ENCODE data around the gene LCN12. TPM values are rescaled to one million over a fixed set of nuclear protein-coding genes. Genes with fewer than 3 reads are reported as not detected.
A peak's percentile ranks its signal among the peaks of the same experiment; 100 is the strongest.

LCN12 gene
- total RNA-seq, 1 donor from 2014 or later = 1.5 TPM

DNA sequence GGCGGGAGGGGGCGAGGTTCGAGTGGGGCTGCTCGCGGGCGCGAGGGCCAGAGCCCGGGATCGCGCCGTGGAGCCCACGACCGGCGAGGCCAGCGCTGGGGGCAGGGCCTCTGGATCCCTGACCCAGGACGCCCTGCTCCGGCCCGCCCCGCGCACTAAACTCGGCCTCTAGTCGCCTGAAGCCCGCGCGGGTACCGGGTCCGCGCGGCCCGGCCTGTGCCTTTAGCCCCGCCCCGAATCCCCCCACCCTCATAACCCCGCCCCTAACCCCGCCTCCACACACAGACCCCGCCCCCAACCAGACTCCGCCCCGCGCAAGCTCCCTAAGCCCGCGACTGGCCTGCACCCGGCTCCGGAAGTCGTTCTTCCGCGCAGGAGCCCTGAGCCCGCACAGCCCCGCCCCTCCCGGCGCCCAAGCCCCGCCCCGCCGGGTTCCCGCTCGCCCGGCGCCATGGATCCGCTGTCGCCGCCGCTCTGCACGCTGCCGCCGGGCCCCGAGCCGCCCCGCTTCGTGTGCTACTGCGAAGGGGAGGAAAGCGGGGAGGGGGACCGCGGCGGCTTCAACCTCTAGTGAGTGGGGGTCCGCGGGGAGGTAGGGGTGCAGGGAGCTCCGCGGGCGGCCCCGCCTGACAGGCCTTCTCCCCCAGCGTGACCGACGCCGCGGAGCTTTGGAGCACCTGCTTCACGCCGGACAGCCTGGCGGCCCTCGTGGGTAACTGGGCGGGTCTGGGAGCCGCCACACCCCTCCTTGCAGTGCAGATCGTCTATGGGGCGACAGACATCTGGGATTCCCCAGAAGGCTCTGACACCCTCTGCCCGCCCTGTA lies 40.1 kb downstream of the LCN12 start, which contains the start of gene PAXX:
Gene PAXX, plus strand, starts transcription at position 430 of the 826 bp plus-strand sequence. Its CDS starts 22 bp downstream, at position 452.
- no peak for TF ChIP-seq CTCF (IDR thresholded peaks at IDR 0.05; ENCODE audit: unreplicated experiment)
- peak; percentile 90 for DNase-seq (ENCODE audit: low spot score)
- H3K4me1 Mint-ChIP-seq (ENCODE audit: unreplicated experiment) = no peaks in the 10 kb centered on the region
- peaks cover 9% of the 10 kb centered on the region for H3K27me3 Mint-ChIP-seq (ENCODE audit: unreplicated experiment)
- H3K27ac Mint-ChIP-seq (ENCODE audit: unreplicated experiment) = peak within 1 kb of the TSS; percentile 24
- H3K9me3 Mint-ChIP-seq (ENCODE audit: unreplicated experiment) = no peaks in the 10 kb centered on the region
- peaks cover 9% of the 10 kb centered on the region for H3K36me3 Mint-ChIP-seq (ENCODE audit: low read depth, unreplicated experiment)
- no peak within 1 kb of the TSS for H3K4me3 Mint-ChIP-seq (ENCODE audit: unreplicated experiment)

DNA sequence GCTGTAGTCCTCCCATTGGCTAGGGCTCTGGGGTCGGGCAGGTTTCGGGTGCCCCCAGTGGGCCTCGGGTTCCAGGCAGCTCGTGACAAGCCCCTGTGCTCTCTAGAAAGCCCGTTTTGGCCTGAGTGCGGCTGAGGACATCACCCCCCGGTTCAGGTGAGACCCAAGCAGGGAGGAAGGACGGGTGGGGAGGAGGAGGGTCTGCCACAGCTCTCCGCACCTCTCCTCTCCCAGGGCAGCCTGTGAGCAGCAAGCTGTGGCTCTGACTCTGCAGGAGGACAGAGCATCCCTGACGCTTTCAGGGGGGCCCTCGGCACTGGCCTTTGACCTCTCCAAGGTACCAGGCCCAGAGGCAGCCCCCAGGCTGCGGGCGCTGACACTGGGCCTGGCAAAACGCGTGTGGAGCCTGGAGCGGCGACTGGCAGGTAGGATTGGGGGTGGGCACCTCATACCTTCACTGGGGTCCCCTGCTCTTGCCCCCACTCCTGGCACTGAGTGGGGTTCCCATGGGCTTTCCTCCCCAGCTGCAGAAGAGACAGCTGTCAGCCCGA lies 40.8 kb downstream of the LCN12 start:
- DNase-seq (ENCODE audit: low spot score) = no peak
- H3K9me3 Mint-ChIP-seq (ENCODE audit: unreplicated experiment) = no peaks in the 10 kb centered on the region
- TF ChIP-seq CTCF (IDR thresholded peaks at IDR 0.05; ENCODE audit: unreplicated experiment) = no peak
- H3K27ac Mint-ChIP-seq (ENCODE audit: unreplicated experiment) = peak overlapping the region; percentile 24
- H3K27me3 Mint-ChIP-seq (ENCODE audit: unreplicated experiment) = peaks cover 12% of the 10 kb centered on the region
- peaks cover 4% of the 10 kb centered on the region for H3K4me1 Mint-ChIP-seq (ENCODE audit: unreplicated experiment)
- peaks cover 12% of the 10 kb centered on the region for H3K36me3 Mint-ChIP-seq (ENCODE audit: low read depth, unreplicated experiment)
- no peak overlapping the region for H3K4me3 Mint-ChIP-seq (ENCODE audit: unreplicated experiment)

DNA sequence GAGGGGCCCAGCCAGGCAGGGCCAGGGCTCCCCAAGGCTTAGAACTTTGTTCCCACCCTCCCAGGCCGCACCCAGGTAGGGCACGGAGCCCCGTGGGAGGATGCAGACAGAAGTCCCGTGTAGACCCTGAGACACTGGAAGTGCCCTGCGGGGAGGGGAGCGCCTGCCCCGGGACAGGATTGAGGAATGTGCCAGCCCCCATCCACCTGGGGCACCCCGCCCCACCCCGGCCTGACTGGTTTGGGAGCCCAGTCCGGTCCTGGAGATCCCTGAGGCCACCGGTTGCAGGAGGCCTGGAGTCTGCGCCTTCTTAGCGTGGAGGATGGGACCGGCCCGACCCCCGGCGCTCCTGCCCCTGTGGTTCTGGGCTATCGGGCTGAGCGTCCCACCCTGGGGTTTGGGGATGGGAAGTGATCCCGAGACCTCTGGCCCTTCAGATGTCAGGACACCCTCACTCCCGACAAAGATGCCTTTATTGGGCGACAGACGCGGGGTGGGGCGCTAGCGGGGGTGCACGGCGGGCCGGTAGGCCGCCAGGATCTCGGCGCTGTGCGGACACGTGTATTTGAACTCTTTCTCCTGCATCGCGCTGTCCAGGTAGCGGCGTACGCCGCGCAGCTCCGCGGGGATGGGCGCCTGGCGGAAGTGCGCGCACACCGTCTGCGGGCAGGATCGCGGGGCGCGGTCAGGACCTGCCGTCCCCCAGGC lies 42.3 kb downstream of the LCN12 start:
- H3K27me3 Mint-ChIP-seq (ENCODE audit: unreplicated experiment) = peaks cover 17% of the 10 kb centered on the region

GRCh38 chr9:136994888-136995230 lies 42.8 kb downstream of the LCN12 start:
- peak; percentile 43 for DNase-seq (ENCODE audit: low spot score)
- H3K27me3 Mint-ChIP-seq (ENCODE audit: unreplicated experiment) = peaks cover 17% of the 10 kb centered on the region
- no peak for TF ChIP-seq CTCF (IDR thresholded peaks at IDR 0.05; ENCODE audit: unreplicated experiment)
- no peaks in the 10 kb centered on the region for H3K9me3 Mint-ChIP-seq (ENCODE audit: unreplicated experiment)
- peaks cover 13% of the 10 kb centered on the region for H3K36me3 Mint-ChIP-seq (ENCODE audit: low read depth, unreplicated experiment)
- no peak overlapping the region for H3K4me3 Mint-ChIP-seq (ENCODE audit: unreplicated experiment)
- no peak overlapping the region for H3K27ac Mint-ChIP-seq (ENCODE audit: unreplicated experiment)
- H3K4me1 Mint-ChIP-seq (ENCODE audit: unreplicated experiment) = peaks cover 6% of the 10 kb centered on the region

More for the DNA sequence above, 42.3 kb downstream of the LCN12 start:
- no peak for DNase-seq (ENCODE audit: low spot score)
- H3K36me3 Mint-ChIP-seq (ENCODE audit: low read depth, unreplicated experiment) = peaks cover 13% of the 10 kb centered on the region
- H3K4me3 Mint-ChIP-seq (ENCODE audit: unreplicated experiment) = no peak overlapping the region
- H3K4me1 Mint-ChIP-seq (ENCODE audit: unreplicated experiment) = peaks cover 6% of the 10 kb centered on the region
- H3K27ac Mint-ChIP-seq (ENCODE audit: unreplicated experiment) = no peak overlapping the region
- TF ChIP-seq CTCF (IDR thresholded peaks at IDR 0.05; ENCODE audit: unreplicated experiment) = no peak
- H3K9me3 Mint-ChIP-seq (ENCODE audit: unreplicated experiment) = no peaks in the 10 kb centered on the region

Measured in endothelial cell (in vitro differentiated cells).